ENCODE results near the gene LINGO1.

The LINGO1 gene

DNA sequence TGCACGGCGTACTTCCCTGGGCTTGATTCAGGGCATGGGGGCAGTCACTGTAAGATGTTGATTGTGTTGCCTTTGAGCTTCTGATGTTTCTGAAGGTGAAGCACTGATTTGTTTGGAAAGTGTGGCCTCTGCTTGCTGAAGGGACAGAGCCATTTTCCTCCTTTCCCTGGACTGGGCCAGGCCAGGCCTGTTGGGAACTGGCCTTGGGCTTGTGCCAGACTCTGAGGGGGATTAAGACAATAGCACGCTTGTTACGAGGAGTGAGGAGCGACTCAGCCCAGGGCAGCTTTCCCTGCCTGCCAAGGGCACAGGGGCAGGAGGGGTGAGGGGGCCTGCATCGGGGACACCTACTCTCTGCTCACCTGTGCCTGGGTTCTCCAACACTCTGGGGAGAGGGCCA, 42.9 kb downstream of the LINGO1 start:
- DNase-seq: no peak

GRCh38 chr15:77588126-77588525, 44.6 kb downstream of the LINGO1 start:
- DNase-seq: no peak

- DNase-seq: no peak
Observed at GRCh38 chr15:77584691-77585090, 48.0 kb downstream of the LINGO1 start.

- DNase-seq: no peak
Observed at GRCh38 chr15:77584201-77584600, 48.5 kb downstream of the LINGO1 start.

DNA sequence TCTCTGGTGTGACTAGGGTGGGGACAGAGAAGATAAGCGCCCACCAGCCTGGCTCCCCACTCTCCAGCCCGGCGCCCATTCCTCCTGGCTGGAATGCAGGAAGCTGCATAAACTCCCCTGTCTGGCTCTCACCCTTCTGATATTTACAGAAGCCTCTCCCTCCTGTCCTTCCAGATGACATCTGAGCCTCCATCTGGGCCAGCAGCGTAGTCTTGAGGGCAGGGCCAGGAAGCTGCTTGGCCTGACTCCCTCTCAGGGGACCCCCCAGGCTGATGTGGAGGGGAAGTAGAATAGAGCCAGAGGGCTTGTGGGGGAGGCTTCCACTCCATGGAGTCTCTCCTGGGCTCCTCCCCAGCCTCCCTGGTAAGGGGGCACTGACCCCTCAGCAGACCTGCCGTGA, 49.9 kb downstream of the LINGO1 start:
- DNase-seq: no peak

DNA sequence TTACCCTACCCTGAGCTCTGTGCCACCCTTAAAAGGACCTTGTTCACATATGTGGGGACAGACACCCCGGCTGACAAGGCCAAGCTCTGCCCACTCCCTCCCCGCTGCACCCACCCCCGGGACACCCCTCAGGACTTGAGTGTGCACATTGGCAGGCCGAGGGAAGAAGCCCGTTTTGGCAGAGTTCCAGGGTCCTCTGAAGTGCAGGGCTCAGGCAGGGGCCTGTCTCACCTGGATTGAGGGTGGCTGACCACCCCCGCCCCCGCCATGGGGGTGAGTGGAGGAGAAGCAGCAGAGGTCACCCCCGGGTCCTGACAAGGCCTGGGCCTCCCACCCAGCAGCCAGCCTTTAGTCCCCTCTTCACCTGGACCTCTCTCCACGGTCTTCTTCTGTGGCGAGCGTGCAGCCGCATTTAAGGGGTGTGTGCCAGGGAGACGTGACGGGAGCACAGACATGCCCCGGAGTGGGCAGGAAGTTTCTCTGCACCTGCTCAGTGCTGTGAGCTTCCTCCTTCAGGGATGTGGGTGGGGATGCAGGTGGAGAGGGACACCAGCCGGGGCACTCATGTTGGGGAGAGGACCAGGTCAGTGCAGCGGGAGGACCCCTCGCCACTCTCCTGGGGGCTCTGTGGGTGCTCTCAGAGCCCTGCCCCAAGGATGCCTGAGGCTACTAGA, 50.7 kb downstream of the LINGO1 start:
- DNase-seq: no peak

DNA sequence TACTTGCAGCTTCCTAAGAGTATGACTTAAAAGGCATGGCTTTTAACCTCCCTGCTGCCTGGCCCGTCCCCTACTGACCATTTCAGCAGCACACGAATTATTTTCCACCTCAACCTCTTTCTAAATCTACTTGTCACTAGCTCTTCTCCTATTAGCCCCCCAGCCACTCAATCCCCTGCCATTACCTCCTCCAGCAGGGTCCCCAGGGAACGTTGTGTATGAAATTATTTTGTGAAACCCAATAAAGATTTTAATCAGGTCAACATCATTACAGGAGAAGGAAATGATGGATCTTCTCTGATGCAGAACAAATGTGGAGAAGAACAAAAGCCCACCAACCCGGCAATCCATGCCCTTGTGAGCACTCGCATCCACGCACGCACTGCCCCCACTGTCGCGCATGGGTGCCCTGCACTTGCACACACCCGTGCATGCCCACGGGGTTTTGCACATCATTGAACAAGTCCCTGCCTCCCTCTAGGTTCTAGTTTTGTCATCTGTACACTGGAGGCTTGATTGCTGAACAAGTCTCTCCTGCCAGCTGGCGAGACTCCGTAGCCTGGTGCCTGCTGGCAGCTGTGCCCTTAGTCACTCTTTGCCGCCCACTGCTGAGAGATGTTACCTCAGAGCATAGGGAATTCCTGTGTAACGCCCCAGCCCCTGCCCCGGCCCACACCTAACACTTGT, 51.6 kb downstream of the LINGO1 start:
- DNase-seq: no peak

DNA sequence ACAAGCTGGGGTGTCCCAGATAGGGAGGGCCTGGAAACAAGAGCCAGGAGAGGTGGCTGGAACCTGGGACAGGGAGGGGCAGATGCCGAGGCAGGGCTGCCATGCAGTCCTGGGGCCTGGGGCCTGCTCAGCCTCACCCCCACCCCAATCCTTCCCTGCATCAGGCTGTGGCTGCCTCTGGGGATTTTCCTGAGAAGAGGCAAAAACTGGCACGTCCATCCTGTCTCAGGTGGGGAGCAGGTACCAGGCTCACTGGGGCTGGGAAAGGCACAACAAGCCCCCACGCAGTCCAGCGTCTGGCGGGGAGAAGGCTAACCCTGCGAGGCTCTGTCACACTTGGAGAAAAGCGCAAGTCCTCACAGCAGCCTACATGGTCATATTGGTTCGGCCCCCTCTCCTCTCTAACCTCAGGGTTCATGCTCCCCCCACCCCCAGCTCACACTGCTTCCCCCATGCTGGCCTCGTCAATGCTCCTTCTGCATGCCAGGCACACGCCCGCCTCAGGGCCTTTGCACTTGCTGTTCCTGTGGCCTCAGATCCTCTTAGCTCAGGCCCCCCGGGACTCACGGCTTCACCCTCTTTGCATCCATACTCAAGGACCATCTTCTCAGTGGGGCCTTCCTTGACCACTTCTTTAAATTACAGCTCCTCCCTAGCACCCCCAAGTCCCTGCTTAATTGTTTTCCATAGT, 53.1 kb downstream of the LINGO1 start:
- DNase-seq: no peak

DNA sequence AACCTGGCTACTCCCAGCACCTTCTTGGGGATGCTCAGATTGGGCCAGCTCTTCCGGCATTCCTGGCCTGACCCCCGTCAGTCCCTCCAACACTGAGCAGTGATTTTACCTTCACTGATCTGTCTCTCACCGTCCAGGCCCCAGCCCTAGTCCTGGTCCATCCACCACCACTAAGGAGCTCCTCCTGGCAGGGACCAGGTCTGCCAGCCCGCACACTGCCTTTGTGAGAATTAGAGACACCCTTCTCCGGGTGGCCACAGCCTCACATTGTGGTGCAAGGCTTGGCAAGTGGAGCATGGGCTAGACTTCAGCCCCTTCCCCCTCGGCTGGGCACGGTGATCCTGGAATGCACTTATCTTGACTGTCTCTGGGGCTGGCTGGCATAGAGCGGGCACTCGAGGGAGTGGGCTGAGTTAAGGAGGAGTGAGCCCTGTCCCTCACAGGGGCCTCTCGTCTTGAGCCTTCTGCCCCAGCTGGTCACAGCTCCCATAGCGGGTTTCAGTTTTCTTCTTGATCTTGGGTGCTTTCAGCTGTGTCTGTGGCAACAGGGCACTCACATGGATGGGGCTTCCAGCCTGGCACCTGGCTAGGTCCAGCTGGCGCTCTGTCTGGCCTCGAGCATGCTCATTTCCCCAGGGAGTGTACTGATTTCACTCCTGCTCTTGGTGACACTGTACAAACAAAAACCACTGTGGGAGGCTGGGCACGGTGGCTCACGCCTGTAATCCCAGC, 53.9 kb downstream of the LINGO1 start:
- no peak for DNase-seq

GRCh38 chr15:77577366-77577950, 55.3 kb downstream of the LINGO1 start:
- DNase-seq: no peak

DNA sequence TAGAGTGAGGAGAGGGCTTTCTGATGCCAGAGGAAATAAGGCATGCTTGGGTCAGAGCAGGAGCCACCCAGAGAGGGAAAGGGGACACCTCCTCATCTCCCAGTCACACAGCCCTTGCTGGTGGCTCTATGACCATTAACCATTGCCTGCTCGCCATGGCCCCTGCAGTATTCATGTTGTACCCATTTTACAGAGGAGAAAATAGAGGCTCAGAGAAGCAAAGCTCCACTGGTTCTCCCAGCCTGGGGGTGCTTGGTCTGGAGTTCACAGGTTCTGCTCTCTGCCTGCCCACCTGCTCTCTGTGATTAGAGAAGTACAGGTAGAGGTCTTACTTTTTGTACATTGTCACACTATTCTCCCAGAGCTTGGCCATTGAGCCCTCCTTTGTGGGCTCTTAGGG, 56.2 kb downstream of the LINGO1 start:
- DNase-seq: no peak

- no peak for DNase-seq
Observed at GRCh38 chr15:77575203-77575934, 57.3 kb downstream of the LINGO1 start.

DNA sequence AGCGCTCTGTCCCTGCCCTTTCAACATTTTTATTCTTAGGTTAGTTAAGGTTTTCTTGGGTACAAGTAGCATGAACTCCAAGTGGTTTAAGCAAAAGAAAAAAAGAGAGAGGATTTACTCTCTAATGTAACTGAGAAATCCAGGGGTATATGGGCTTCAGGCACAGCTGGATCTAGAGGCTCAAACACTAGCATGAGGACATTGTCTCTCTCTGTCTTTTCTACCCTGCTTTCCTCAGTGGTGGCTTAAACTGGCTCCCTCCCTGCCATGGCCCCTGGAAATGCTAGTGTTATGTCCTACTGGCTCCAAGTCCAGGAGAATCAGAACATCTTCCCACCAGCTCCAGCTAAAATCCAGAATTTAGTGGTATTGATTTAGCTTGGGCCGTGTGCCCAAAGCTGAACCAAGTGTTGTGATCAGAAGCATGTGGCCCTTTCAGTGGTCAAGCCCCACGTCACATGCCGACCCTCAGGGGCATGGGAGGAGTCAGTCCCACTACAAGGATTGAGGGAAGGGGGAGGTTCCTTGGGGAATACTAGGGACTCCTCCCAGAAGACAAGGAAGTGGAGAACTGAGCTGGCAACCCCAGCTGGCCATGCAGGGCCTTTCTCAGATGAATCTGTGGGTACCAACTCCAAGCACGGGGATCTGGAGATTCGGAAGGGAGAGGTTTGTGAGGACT, 58.0 kb downstream of the LINGO1 start:
- no peak for DNase-seq

DNA sequence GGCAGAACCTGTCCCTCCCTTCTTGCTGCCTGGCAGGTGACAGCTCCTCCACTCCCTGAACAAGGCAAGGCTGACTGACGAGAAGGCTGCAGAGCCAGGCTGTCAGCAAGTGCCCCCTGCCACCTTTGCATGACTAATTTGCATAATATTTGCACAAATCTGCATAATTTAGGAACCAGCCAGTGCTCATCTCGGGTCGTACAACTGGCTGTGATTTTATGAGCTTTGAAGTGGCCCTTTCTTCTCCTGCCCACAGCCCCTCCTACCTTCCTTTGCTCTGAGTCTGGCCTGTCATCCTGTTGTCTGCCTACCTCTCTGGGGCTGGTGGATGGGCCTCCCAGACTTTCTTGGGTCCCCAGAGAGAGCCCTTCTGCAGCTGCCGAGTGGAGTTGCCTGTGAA, 58.9 kb downstream of the LINGO1 start:
- DNase-seq: no peak

DNA sequence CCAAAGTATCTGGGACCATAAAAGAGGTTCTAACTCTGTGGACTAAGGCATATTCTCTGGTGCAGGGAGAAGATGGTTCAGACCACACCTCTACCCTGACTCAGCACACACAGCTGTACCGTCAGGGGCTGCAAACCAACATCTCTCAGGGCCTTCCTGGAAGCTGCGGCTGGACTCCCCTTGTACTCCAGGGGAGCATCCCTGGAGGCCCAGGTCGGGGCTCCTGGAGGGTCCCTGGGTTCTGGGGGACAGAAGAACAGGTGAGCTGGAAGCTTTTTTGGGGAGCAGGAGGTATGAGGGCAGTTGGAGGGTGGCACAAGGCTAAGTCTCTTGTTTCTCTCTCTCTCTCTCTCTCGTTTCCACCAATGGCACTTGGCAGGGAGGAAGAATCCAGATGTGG, 60.5 kb downstream of the LINGO1 start:
- no peak for DNase-seq

GRCh38 chr15:77571741-77572140, 61.0 kb downstream of the LINGO1 start:
- no peak for DNase-seq

GRCh38 chr15:77571181-77571580, 61.5 kb downstream of the LINGO1 start:
- DNase-seq: no peak

DNA sequence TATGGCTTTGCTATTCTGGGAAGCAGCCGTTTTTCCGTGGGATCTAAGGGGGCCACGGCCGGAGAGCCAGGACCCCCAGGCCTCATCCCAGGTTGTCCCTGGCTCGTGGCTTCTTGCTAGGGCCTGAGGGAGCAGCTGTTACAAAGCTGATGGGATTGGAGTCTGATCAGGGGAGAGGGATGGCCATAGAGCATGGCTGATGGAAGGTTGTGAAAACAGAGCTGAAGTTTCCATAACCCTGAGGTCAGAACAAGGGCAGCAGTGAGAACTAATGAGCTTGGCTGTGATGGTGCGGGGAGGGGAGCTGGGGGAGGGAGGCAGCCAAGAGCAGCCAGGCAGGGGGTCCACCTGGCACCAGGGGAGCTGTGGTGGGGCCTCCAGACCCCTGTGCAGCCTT, 63.0 kb downstream of the LINGO1 start:
- no peak for DNase-seq

- DNase-seq: no peak
Observed at GRCh38 chr15:77568973-77569728, 63.6 kb downstream of the LINGO1 start.

- no peak for DNase-seq
Observed at GRCh38 chr15:77568014-77568972, 64.4 kb downstream of the LINGO1 start.
